Measurements from ENCODE around the gene SAXO2.
"Not testable (repeated sequence)": the region's sequence is repeated elsewhere in the genome, so short reads cannot be mapped to it uniquely, and the experiment has no call there.

SAXO2 gene

GRCh38 chr15:82315519-82316246 is 53.1 kb downstream of the SAXO2 start:
- no peak for DNase-seq

- not testable (repeated sequence) for DNase-seq
Observed at GRCh38 chr15:82316247-82317090, 53.9 kb downstream of the SAXO2 start.

GRCh38 chr15:82317091-82317489 is 54.5 kb downstream of the SAXO2 start:
- no peak for DNase-seq

GRCh38 chr15:82317516-82317915 is 54.9 kb downstream of the SAXO2 start:
- not testable (repeated sequence) for DNase-seq

GRCh38 chr15:82318281-82318680 is 55.7 kb downstream of the SAXO2 start:
- not testable (repeated sequence) for DNase-seq

- not testable (repeated sequence) for DNase-seq
Observed at GRCh38 chr15:82319522-82320278, 57.1 kb downstream of the SAXO2 start.

GRCh38 chr15:82320861-82321260 is 58.2 kb downstream of the SAXO2 start:
- DNase-seq: not testable (repeated sequence)

DNA sequence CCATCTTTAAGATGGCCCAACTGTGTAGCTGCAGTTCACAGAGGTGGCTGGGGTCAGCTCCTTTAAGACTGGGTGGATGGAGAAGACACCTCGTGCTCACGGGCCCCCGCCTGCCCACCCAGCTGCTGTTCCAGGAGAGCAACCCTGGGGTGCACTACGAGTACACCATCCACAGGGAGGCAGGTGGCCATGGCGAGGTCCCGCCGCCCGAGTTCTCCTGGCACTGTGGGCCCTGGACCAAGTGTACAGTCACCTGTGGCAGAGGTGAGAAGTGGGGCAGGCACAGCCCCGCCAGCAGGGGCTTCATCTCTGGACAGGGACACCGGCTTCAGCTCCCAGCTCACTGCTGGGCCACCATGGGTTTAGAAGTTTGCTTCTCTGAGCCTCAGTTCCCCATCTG is 59.9 kb downstream of the SAXO2 start:
- not testable (repeated sequence) for DNase-seq

GRCh38 chr15:82324831-82325230 is 62.2 kb downstream of the SAXO2 start:
- not testable (repeated sequence) for DNase-seq

- DNase-seq: not testable (repeated sequence)
Observed at GRCh38 chr15:82325646-82326045, 63.0 kb downstream of the SAXO2 start.

- DNase-seq: not testable (repeated sequence)
Observed at GRCh38 chr15:82326896-82327295, 64.3 kb downstream of the SAXO2 start.

GRCh38 chr15:82327372-82327771 is 64.8 kb downstream of the SAXO2 start:
- not testable (repeated sequence) for DNase-seq

DNA sequence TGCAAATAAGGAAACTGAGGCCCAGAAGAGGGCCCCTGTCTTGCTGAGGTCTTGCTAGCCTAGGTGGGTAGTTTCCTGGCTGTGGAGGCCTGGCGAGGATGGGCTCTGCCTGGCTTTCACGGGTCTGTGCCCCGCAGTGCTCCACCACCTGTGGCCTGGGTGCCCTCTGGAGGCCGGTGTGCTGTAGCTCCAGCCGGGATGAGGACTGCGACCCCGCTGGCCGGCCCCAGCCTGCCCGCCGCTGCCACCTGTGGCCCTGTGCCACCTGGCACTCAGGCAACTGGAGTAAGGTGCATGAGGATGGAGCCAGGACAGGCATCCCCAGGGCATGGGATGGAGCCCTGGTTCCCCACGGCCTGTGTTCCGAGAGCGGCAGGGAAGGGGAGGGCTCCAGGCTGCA is 66.4 kb downstream of the SAXO2 start:
- DNase-seq: not testable (repeated sequence)

- not testable (repeated sequence) for DNase-seq
Observed at GRCh38 chr15:82330921-82331320, 68.3 kb downstream of the SAXO2 start.

- DNase-seq: not testable (repeated sequence)
Observed at GRCh38 chr15:82331576-82332304, 69.1 kb downstream of the SAXO2 start.

DNA sequence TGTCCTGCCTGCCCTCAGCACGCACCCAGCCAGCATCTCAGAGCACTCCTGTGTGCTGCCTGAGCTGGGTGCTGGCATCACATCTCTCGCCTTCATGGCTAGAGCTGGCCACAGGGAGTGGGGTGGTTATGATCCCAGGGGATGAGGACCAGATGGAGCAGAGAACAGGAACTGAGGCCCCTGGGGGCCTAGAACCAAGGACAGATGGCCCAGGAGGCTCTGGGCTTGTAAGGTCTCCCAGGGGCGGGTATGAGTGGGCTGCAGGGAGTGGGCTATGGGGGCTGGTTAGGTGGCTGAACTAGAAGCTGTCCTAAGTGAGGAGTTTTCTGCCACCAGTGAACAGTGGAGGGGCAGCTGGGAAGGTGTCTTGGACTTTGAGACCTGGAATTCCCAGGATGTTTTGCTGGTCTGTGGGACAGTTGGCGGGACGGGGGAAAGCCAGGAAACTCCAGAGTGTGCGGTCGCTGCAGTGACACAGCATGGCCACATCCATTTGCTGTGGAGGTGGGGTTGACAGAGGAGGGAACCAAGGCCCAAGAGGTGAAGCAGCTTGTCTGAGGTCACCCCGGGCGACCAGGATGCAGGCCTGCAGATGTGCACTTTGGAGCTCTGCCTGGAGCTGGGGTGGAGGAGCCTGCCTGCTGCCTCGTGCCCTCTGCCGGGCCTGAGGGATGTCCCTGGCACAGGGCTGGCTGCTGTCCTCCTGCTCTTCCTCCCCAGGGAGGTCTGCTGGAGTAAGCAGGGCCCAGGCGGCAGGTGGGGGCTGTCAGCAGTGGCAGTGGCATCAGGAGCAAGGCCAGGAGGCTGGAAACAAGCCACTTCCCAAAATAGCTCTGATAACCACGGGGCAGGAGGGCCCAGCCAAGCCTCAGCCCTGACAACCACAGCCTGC is 70.3 kb downstream of the SAXO2 start:
- DNase-seq: not testable (repeated sequence)

DNA sequence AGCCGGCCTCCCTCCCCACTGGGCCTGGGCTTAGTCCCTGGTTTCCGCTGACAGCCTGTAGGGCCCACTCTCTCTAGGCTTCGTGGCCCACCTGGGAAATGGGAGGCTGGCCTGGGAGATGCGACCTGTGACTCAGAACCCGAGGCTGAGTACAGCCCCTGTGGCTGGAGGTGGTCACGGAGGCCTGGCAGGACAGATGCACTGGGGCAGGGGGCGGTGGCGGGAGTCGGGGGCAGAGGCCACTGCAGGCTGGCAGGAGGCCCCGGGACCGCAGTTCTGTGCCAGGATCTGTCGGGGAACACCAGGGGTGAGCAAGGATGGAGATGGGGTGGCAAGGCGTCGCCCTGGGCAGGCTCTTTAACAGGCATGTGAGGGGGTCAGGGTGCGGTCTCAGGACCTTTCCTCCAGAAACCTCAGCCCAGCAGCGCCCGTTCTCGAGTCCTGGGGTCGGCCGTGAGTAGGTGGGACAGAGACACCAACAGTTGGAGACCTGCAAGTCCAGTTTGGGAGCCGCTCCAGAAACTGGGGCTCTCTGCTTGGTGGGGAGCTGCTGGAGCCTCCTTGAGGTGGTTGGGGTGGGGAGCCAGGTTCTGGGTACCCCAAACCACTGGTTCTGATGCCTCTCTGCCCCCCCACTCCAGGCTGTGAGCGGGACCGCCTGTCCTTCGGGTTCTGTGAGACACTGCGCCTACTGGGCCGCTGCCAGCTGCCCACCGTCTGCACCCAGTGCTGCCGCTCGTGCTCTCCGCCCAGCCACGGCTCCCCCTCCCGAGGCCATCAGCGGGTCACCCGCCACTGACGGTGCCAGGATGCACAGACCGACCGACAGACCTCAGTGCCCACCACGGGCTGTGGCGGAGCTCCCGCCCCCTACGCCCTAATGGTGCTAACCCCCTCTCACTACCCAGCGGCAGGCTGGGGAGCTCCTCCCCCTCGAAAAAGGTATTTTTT is 71.3 kb downstream of the SAXO2 start:
- not testable (repeated sequence) for DNase-seq

Measured in KG1 (cell line).